ENCODE measurements around the gene CTXN3. TPM values are rescaled to one million over a fixed set of nuclear protein-coding genes. Genes with fewer than 3 reads are reported as not detected.

Gene CTXN3
- total RNA-seq, 1 experiment from 2014 or later: not detected

DNA sequence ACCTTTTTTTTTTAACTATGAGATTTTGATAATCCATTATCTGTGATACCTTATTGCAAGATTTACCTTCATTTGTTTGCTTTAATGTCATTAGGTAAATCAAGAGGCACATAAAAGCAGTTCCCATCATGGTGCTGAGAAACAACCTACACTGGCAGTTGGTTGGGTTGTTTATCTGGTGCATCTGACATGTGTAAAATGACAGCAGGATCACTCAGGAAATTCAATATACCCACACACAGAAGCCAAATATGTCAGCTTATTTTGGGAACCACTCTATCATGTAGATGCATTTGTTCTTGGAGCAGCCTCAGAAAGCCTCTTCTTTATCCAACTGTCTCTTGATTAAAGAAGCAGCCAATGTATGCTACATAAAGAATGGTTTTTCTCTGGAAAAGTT, 46.5 kb downstream of the CTXN3 start:
- CTCF ChIA-PET: no interaction called here
- TF ChIP-seq POLR2AphosphoS5 (IDR thresholded peaks at IDR 0.05; ENCODE audit: low read depth, low read length) (no peak), SIN3A (IDR thresholded peaks at IDR 0.05; ENCODE audit: borderline replicate concordance, insufficient read depth, low read depth, low read length) (no peak), TCF7L2 (IDR thresholded peaks at IDR 0.05; ENCODE audit: low read depth, low read length) (no peak)
- TF ChIP-seq, protein P1, sequence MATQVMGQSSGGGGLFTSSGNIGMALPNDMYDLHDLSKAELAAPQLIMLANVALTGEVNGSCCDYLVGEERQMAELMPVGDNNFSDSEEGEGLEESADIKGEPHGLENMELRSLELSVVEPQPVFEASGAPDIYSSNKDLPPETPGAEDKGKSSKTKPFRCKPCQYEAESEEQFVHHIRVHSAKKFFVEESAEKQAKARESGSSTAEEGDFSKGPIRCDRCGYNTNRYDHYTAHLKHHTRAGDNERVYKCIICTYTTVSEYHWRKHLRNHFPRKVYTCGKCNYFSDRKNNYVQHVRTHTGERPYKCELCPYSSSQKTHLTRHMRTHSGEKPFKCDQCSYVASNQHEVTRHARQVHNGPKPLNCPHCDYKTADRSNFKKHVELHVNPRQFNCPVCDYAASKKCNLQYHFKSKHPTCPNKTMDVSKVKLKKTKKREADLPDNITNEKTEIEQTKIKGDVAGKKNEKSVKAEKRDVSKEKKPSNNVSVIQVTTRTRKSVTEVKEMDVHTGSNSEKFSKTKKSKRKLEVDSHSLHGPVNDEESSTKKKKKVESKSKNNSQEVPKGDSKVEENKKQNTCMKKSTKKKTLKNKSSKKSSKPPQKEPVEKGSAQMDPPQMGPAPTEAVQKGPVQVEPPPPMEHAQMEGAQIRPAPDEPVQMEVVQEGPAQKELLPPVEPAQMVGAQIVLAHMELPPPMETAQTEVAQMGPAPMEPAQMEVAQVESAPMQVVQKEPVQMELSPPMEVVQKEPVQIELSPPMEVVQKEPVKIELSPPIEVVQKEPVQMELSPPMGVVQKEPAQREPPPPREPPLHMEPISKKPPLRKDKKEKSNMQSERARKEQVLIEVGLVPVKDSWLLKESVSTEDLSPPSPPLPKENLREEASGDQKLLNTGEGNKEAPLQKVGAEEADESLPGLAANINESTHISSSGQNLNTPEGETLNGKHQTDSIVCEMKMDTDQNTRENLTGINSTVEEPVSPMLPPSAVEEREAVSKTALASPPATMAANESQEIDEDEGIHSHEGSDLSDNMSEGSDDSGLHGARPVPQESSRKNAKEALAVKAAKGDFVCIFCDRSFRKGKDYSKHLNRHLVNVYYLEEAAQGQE (IDR thresholded peaks at IDR 0.05; ENCODE audit: insufficient read depth in 1 of 2, low read depth in 2 of 2, low read length in 1 of 2): no peak
- TF ChIP-seq, protein P2, sequence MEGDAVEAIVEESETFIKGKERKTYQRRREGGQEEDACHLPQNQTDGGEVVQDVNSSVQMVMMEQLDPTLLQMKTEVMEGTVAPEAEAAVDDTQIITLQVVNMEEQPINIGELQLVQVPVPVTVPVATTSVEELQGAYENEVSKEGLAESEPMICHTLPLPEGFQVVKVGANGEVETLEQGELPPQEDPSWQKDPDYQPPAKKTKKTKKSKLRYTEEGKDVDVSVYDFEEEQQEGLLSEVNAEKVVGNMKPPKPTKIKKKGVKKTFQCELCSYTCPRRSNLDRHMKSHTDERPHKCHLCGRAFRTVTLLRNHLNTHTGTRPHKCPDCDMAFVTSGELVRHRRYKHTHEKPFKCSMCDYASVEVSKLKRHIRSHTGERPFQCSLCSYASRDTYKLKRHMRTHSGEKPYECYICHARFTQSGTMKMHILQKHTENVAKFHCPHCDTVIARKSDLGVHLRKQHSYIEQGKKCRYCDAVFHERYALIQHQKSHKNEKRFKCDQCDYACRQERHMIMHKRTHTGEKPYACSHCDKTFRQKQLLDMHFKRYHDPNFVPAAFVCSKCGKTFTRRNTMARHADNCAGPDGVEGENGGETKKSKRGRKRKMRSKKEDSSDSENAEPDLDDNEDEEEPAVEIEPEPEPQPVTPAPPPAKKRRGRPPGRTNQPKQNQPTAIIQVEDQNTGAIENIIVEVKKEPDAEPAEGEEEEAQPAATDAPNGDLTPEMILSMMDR (IDR thresholded peaks at IDR 0.05): no peak
- BruUV-seq (replicated peaks): no TSS peak
- Histone ChIP-seq H3K9me3 (ENCODE audit: control insufficient read depth, insufficient read depth, low read depth, low read length) (no peaks in the 10 kb centered on the region), H3K36me3 (ENCODE audit: control insufficient read depth, insufficient read depth, low read length) (no peaks in the 10 kb centered on the region), H3K4me1 (ENCODE audit: control insufficient read depth, insufficient read depth, low read length) (no peaks in the 10 kb centered on the region), H3K27ac (ENCODE audit: low read length) (no peak overlapping the region), H3K27me3 (ENCODE audit: control insufficient read depth, insufficient read depth, low read length) (no peaks in the 10 kb centered on the region), H3K4me3 (ENCODE audit: low read depth in 2 of 2, low read length in 2 of 2) (no peak overlapping the region)
- DNase-seq (ENCODE audit: low read depth, low spot score) (no peak), ATAC-seq (no peak)
- in situ Hi-C loops (cut with HindIII; ENCODE audit: low pct_unique_long_range_greater_than_20kb, low sequenced_read_pairs): no loop called here
- POLR2A ChIA-PET: no interaction called here
- intact Hi-C loops (cut with micrococcal nuclease; ENCODE audit: unreplicated experiment): no loop called here

DNA sequence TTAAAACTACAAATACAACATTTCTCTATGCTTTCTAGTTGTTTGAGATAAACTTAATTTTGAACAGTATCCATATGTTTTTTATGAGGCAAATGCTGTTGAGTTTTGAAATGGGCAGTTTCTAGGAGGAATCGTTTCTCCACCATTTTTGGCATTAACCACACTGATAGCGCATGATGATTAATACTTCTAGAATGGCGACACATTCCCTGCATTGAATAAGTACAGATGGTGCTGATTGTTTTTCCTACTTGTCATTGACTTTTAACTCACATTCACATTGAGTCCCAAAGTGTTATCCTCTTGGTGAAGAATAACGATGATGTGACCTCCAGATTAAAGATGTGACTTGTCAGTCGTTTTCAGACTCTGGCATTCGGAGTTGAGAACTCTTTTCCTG, 47.8 kb downstream of the CTXN3 start:
- ChIA-PET CTCF (no interaction called here), POLR2A (no interaction called here)
- BruUV-seq (replicated peaks): no TSS peak
- no peak for TF ChIP-seq POLR2AphosphoS5 (IDR thresholded peaks at IDR 0.05; ENCODE audit: low read depth, low read length)
- TF ChIP-seq, protein P2 (IDR thresholded peaks at IDR 0.05): no peak
- TF ChIP-seq, protein P1 (IDR thresholded peaks at IDR 0.05; ENCODE audit: insufficient read depth in 1 of 2, low read depth in 2 of 2, low read length in 1 of 2): no peak
- TF ChIP-seq TCF7L2 (IDR thresholded peaks at IDR 0.05; ENCODE audit: low read depth, low read length): no peak
- no peak for TF ChIP-seq SIN3A (IDR thresholded peaks at IDR 0.05; ENCODE audit: borderline replicate concordance, insufficient read depth, low read depth, low read length)
- ATAC-seq (no peak), DNase-seq (ENCODE audit: low read depth, low spot score) (no peak)
- no peak overlapping the region for H3K4me3 ChIP-seq (ENCODE audit: low read depth in 2 of 2, low read length in 2 of 2)
- no peaks in the 10 kb centered on the region for H3K9me3 ChIP-seq (ENCODE audit: control insufficient read depth, insufficient read depth, low read depth, low read length)
- no peaks in the 10 kb centered on the region for H3K36me3 ChIP-seq (ENCODE audit: control insufficient read depth, insufficient read depth, low read length)
- in situ Hi-C loops (cut with HindIII; ENCODE audit: low pct_unique_long_range_greater_than_20kb, low sequenced_read_pairs) (no loop called here), intact Hi-C loops (cut with micrococcal nuclease; ENCODE audit: unreplicated experiment) (no loop called here)
- no peak overlapping the region for H3K27ac ChIP-seq (ENCODE audit: low read length)
- H3K27me3 ChIP-seq (ENCODE audit: control insufficient read depth, insufficient read depth, low read length): no peaks in the 10 kb centered on the region
- no peaks in the 10 kb centered on the region for H3K4me1 ChIP-seq (ENCODE audit: control insufficient read depth, insufficient read depth, low read length)

Measured in Panc1 (cell line).